Adipose tissue (tissue), 3 donors: Measurements from ENCODE around the gene XYLT1. TPM values are rescaled to one million over a fixed set of nuclear protein-coding genes. Genes with fewer than 3 reads are reported as not detected.

ENCODE experiments used
- H3K27ac ChIP-seq: one replicate; pipeline ENCODE4 v1.5.1; 2013; ENCODE audit warnings: low read depth, low read length
- WGBS, 3 donors: extraction: QIAGEN DNeasy Blood & Tissue Kit; methylation state at CpG; one replicate each; pipeline ENCODE4 v1.1.7; 2013; 5-methylcytosine and 5-hydroxymethylcytosine counted together
- polyA plus RNA-seq, 3 donors: library from polyadenylated mRNA; stranded (reverse); fragments of 200-250 nt; gene quantifications; one replicate each; pipeline ENCODE4 v1.2.3, GENCODE V29; 2013
- donor health status: healthy with polysubstance abuse.
- donor health status: Bipolar disorder and iron deficiency.
- donor health status: healthy.

The XYLT1 gene
- polyA plus RNA-seq, 3 donors = 2.4 to 10.1 (median 5.7) TPM

DNA sequence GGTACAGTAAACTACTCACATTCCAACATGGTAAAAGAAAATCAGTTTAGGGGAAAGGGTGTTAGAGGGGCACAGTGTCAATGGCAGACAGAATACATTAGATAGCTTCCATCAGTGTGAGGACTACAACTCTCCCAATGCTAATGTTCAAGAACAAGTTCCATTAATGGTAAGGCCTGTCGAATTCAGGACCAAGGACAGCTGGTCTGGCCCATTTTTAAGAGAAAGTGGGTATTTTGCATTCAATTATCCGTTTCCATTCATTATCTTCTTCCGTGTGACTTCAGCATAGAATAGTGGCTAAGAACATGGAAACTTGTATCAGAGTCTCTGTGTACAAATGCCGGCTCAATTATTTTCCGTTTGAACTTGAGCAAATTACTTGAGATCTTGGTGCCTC lies 98.4 kb downstream of the XYLT1 start:
- no peak overlapping the region for H3K27ac ChIP-seq
- WGBS, 3 donors = 84 to 90% (median 90%) methylated on average over 5 of the region's 5 CpGs

DNA sequence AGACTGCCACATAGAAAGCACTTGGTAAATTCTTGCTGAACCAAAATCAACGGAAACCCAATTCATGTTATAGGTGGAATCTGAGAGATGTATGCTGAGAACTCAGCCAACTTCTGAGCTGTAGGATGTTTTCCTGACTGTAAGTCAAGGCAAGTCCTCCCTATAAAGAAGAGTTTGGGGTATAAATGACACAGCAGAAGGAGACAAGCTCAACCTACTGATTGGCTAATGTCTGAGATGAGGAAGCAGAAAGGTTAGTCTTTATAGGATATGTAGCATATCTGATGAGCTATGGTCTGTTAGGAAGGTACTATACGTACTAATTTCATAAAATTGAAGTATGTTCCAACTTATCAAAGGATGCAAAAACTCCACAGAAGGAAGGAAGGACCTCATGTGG lies 99.5 kb downstream of the XYLT1 start:
- no peak overlapping the region for H3K27ac ChIP-seq

DNA sequence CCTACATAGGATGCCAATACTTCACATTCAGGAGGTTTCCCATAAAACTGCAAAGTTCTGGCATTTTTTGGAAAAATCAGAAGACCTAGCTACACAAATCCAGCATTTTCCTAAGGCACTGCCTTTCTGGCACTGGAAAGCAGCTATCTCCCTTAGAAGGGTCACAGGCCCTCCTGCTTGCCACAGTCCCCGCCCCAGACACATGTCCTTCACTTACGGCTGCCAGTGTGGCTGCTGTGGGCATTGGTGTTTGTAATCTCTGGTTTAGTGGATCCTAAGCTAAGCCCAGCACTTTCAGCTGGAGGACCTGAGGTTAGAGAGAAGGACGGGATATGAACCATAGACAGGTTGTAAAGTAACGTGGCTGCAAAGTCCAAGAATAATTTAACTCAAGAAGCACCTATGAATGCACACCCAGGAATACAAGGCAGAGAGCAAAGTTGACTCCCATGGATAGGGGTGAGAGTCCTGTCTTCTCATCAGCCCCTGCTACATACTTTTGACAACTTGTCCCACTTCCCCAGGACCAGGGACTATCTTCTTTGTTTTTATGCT lies 100.0 kb downstream of the XYLT1 start:
- H3K27ac ChIP-seq = no peak overlapping the region
- 47 to 68% (median 48%) methylated on average over 4 of the region's 4 CpGs for WGBS, 3 donors

More for the DNA sequence above, 99.5 kb downstream of the XYLT1 start:
- 76 to 90% (median 79%) methylated on average over 2 of the region's 2 CpGs for WGBS, 3 donors

DNA sequence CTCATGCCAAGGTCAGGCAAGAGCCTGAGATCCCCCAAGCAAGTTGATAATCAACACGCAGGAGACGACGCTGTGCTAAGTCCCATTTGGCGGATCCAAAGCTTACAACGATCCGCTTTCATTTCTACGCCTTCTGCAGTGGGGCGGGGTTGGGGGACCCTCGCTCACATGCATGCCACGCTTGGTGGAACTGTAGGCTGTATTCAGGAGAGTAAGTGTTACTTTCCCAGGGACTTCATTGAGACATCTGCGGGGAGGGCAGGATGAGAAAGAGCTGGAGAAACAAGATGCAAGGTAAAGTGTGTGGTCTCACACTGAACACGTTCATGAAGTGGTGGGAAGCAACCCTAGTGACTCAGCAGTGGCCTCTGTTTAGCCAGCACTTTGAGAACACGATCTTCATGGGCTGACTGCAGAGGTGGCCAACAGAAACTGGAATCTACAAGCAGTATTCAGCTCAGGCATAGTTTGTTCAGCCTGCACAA lies 100.5 kb downstream of the XYLT1 start:
- H3K27ac ChIP-seq = no peak overlapping the region
- 69 to 70% (median 70%) methylated on average over 13 of the region's 13 CpGs for WGBS, 3 donors

DNA sequence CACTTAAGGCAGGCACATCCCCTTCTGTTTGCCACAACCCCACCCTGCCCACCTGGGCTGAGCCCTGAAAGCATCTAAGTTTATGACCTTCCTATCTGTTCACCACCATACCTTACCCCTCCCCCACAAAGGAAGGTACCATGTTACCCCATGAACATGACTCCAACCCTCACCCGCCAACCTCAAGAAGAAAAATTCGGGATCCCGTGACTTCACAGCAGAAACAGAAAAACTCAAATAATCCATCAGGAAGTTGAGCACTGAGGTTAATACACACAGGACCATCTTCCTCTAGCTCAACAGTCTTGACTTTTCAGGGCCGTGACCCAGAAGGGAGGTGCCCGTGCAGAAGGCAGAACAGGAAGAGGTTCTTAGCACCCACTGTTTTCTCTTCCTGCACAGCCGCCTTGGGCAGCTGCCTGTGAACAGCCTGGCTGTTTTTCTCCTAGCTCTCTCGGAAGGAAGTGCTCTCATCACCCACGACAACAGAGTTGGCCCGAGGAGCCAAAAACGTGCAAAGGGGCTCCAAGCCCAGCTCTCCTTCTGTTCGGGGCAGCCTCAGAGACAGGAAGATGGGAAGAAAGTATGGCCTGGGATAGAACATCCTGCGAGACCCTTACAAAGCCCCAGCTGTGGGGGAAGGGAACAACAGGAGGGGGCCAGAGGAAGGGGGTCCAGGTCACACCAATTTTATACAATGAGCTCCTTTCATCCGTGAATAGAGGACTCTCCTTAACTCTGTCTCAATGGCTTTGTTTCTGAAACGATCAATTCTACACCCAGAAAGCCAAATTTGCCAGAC lies 101.1 kb downstream of the XYLT1 start:
- 28 to 56% (median 30%) methylated on average over 14 of the region's 14 CpGs for WGBS, 3 donors
- peak overlapping the region; percentile 23 for H3K27ac ChIP-seq

DNA sequence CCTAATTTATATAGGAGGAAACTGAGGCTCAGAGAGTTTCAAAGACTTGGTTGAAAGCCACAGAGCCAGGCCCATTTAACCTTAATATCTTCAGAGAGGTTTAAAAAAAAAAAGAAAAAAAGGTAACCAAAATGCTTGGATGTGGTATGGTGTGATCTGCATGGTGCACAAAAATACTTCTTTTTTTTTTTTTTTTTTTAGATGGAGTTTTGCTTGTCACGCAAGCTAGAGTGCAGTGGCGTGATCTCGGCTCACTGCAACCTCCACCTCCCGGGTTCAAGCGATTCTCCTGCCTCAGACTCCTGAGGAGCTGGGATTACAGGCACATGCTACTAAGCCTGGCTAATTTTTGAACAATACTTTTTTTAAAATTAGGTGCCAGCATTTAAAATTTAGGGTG lies 101.8 kb downstream of the XYLT1 start:
- WGBS, 3 donors = 77 to 89% (median 81%) methylated on average over 5 of the region's 5 CpGs
- H3K27ac ChIP-seq = no peak overlapping the region

DNA sequence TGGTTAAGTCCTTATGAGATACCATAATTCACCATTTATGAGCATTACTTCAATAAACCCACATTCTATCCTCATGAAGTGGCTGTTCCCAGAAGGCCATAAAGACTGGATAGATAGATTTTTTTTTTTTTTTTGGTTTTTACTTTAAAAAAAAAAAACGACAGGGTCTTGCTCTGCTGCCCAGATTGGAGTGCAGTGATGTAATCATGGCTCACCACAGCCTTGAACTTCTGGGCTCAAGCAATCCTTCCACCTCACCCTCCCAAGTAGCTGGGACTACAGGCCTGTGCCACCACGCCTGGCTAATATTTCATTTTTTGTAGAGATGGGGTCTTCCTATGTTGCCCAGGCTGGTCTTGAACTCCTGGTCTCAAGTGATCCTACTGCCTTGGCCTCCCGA lies 102.3 kb downstream of the XYLT1 start:
- no peak overlapping the region for H3K27ac ChIP-seq
- WGBS, 3 donors = 67 to 80% (median 77%) methylated on average over 3 of the region's 3 CpGs

DNA sequence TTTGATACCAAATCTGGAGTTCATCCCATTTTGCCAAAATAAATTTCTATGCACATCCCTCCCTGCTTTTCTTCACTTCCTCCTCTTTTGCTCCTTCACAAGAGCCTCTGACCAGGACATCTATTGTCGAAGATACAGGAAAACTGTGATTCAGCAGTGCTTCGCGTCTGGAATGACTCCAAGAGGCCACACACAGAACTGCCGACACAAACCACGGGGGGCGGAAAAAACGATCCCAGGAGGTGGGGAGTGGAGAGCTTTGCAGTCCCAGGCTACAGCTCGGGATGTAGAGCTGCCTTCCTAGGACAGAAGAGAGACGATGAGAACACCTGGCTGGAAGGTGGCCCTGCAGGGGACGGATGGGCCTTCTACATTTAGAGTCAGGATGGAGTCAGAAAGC lies 102.8 kb downstream of the XYLT1 start:
- no peak overlapping the region for H3K27ac ChIP-seq
- 39 to 55% (median 41%) methylated on average over 10 of the region's 10 CpGs for WGBS, 3 donors

DNA sequence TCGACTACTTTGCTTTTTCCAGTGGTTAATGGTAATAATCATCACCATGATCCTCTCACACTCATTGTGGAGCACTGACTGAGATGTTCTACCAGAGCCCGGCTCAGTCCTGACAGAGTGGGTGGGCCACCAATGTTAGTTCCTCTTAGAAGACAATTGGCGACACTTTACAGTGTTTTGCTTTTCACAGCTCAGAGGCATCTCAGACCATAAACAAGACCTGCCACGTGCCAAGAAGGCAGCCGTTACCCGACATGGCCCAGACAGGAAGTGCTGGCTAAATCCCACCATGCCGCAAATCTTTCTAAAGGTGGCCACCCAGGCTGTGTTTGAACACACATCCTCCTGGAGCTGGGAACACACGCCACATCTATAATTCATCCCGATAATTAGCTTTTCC lies 103.7 kb downstream of the XYLT1 start:
- WGBS, 3 donors = 59 to 87% (median 61%) methylated on average over 9 of the region's 9 CpGs
- no peak overlapping the region for H3K27ac ChIP-seq

DNA sequence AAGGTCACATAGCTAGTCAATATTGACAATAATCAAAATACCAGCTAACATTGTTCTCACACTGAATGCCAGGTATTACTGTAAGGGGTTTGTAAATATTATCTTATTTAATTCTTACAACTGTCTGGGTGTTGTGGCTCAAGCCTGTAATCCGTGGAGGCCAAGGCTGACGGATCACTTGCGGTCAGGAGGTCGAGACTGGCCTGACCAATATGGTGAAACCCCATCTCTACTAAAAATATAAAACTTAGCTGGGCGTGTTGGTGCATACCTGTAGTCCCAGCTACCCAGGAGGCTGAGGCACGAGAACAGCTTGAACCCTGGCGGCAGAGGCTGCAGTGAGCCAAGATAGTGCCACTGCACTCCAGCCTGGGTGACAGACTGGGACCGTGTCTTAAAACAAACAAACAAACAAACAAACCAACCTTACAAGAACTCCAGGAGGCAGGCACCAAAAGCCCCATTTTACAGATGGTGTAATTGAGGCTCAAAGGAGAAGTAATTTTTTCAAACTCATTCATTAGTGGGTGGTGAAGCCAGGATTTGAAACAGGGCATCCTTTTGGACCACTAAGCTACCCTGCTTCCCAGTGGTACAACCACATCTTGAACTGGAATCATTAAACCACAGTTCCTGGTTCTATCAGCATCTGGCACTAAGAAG lies 104.3 kb downstream of the XYLT1 start:
- WGBS, 3 donors = 87 to 90% (median 89%) methylated on average over 8 of the region's 8 CpGs

DNA sequence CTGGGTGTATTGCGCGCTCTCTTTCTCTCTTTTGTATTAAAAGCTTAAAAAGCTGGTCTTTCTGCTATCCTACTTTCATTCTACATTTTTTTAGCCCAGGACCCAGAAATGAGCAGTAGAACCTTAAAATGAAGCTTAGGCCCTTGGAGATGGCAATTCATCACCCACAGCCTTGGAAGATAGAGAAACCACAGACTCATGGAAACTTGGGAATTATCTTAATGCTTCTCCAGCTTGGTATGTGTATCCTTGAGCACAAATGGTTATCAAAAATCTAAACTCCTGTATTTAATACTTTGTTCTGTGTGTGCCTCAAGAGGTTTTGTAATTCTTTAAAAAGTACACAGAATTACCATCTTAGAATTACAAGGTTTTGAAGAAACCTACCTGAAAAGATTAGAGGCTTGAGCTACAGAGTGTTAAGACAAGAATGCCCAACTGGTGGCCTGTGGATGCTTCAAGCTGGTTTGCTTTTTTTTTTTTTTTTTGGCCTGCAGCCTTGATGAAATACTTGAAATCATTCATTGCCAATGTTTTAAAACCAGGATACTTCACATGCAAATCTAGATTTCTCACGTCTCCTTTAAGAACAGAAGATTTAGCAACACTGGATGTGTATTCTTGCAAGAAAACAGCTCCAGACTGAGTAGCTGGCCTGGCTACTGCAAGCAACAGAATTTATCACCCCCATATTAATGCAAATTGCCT lies 105.0 kb downstream of the XYLT1 start:
- H3K27ac ChIP-seq = no peak overlapping the region
- 69 to 77% (median 76%) methylated on average over 3 of the region's 3 CpGs for WGBS, 3 donors

More for the DNA sequence above, 104.3 kb downstream of the XYLT1 start:
- no peak overlapping the region for H3K27ac ChIP-seq

DNA sequence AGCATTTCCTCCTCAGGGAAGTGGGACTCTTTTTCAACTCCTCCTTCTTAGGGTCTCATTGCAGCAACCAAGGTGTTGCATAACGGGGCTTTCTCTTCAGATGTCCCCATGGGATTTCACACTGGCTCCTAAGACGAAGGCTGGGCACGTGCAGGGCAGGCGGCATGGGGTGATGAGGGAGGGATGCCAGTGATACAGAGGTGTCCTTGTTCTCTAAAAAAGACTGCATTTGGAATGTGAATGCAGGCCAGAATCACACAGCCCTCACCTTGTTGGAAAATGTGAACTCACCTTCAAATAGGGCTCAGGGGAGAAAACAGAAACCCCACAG lies 105.6 kb downstream of the XYLT1 start:
- 43 to 73% (median 48%) methylated on average over 4 of the region's 4 CpGs for WGBS, 3 donors
- no peak overlapping the region for H3K27ac ChIP-seq

DNA sequence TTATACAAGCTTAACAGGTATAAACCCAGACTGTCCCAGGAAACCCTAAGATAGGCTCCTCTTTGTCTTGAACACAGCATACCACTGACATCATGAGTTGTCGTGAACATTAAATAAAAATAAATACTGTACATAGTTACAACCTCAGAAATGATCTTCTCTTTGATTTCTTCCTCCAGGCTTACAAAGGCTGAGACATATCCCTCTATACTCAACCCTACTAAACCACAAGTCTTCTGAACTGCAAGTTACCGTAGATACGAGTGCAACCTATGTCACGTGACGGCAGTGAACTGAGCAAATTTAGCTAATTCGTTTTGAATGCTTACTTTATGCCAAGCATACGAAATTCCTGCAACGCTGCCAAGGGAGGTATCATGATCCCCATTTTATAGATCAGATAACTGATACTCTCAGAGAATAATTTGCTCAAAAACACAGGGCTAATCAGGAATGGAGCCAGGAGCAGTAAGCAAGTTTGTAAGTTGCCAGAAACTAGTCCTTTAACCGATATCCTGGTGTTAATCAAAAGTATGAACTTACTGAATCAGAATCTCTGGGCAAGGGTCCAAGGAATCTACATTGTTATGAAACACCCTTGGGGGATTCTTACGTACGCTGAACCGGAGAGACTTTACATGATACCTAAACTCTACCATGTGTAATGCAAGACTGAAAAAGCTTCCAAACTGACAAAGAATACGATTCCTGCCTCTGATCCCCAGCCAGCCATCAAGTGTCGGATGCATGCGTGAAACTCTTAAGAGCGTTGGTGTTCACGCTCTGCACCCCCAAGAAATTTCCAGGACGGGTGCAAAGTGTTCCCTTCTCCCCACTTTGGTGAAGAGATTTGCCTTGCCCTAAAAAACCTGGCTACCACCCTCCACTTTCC lies 106.2 kb downstream of the XYLT1 start:
- 24 to 61% (median 24%) methylated on average over 18 of the region's 18 CpGs for WGBS, 3 donors
- no peak overlapping the region for H3K27ac ChIP-seq

DNA sequence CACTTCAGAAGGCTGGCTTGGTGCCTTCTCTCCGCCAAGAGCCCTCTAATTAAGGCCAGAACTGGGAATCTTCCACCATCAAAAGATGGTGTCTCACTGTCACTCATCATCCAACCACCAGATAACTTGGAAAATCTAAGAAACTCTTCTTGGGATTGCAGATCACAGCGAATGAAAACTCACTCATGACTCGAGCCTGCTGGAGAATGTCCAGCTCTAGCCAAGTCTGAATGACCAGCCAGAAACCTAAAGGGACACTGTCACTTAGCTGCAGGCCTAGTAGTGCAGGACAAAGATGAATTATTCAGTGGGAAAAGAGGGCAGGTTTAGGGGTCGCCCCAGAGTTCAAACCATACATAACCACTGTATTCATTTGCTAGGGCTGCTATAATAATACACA lies 107.8 kb downstream of the XYLT1 start:
- H3K27ac ChIP-seq = no peak overlapping the region
- 80 to 88% (median 87%) methylated on average over 4 of the region's 4 CpGs for WGBS, 3 donors

DNA sequence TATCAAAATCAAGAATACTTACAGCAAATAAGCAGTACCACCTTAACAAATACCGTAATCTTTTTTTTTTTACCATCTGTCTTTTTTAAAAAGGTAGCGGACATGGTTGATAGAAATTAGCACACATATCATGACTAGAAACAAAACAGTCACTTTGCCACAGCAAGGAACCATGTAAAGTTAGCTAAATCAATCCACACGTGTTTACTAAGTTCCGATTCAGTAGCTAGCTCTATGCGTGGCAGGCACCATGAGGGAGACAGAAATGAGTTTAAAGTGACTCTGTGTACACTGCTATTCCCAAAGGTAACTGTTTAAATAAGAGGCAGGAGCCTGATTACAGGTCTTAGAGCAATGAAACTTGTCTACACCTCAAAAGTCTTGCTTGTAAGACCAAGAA lies 108.6 kb downstream of the XYLT1 start:
- H3K27ac ChIP-seq = no peak overlapping the region
- WGBS, 3 donors = 80 to 94% (median 88%) methylated on average over 5 of the region's 5 CpGs

DNA sequence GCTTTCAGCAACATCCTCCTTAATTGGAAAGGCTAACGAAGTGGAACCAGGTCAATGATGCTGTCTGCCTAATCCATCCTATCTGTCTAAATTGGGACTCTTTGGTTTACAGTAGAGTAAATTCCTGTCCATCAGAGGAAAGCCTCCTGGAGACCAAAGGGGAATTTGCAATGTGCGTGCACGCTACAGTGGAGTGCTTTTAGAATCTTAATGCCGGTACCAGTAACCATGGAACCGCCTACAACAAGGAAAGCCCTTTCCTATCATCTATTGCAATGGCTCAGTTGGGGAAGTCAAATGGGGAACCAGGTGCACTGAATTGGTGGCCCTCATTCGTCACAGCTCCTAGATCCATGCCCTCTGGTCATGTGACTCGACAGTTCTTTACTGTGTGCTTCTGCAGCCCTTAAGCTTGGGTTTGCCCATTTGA lies 110.1 kb downstream of the XYLT1 start:
- WGBS, 3 donors = 74 to 95% (median 76%) methylated on average over 7 of the region's 7 CpGs
- no peak overlapping the region for H3K27ac ChIP-seq

DNA sequence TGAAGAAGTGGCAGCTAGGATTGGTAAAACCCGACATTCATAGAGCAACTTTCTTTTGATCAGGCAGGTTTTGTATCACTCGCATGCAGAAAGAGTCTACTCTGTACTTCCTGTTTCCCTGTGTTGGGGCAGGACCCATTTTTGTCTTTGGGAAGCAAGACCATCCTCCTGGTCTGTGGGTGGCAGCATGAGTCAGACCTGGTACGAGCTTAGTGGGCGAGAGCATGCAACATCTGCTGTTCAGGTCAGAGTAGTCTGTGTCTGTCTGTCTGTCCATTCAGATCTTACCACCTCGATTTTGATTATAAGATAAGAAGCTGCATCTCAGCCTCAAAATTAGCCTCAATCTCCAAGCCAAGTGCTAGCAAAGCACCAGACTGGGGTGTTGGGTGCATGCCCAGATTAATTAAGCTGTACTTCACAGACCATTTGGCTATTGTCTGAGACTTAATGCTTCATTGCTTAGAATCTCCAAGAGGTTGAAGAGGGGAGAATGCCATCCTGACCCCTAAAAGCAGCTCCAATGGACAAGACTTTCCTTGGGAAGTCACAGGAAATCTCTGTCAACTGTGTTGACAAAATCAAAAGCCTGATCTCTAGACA lies 110.9 kb downstream of the XYLT1 start:
- 48 to 73% (median 53%) methylated on average over 5 of the region's 5 CpGs for WGBS, 3 donors
- H3K27ac ChIP-seq = no peak overlapping the region

DNA sequence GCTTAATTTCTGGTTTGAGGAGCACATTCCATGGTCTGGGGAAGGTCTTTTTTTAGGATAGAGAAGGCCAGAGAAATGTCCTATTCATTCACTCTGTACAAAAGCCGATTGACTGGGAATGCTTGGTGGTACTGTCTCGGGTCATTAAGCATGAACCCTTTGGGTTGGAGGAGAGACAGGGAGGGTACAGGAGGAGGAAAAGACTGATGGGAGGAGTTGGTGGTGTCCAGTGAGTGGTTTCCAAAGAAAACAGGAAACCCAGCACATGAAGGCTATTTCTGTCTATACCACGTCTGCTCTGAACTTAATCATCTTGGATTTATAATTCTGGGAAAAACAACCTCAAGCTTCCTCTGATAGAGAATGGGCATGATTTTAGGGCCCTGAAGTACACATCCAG lies 111.9 kb downstream of the XYLT1 start:
- WGBS, 3 donors = 57 to 72% (median 69%) methylated on average over 3 of the region's 3 CpGs
- no peak overlapping the region for H3K27ac ChIP-seq
